GM18499 (cell line): Measurements from ENCODE around the gene MAP3K2.
"Not testable (repeated sequence)": the region's sequence is repeated elsewhere in the genome, so short reads cannot be mapped to it uniquely, and the experiment has no call there.

Source experiments
- ATAC-seq: cut with Tn5 transposase; IDR thresholded peaks from one replicate; pipeline ENCODE4 v1.9.1; 2021; ENCODE audit warnings: moderate number of reproducible peaks; ENCODE audit not compliant: insufficient read depth, unreplicated experiment

The MAP3K2 gene

GRCh38 chr2:127421116-127421800 is 33.5 kb upstream of the MAP3K2 start:
- no peak for ATAC-seq

- ATAC-seq = no peak
Measured at GRCh38 chr2:127420039-127420864, 32.5 kb upstream of the MAP3K2 start.

- ATAC-seq = no peak
Measured at GRCh38 chr2:127419448-127420038, 31.8 kb upstream of the MAP3K2 start.

GRCh38 chr2:127419112-127419430 is 31.3 kb upstream of the MAP3K2 start:
- no peak for ATAC-seq

GRCh38 chr2:127418300-127419111 is 30.7 kb upstream of the MAP3K2 start, which contains the start of gene PROC:
PROC (plus strand) TSS chr2:127418427; CDS start chr2:127419943, 1,516 bp downstream.
- no peak for ATAC-seq

- ATAC-seq = no peak
Measured at GRCh38 chr2:127417406-127417805, 29.6 kb upstream of the MAP3K2 start.

GRCh38 chr2:127416506-127417001 is 28.8 kb upstream of the MAP3K2 start:
- ATAC-seq = no peak

- peak; percentile 72 for ATAC-seq
Measured at GRCh38 chr2:127415593-127416505, 28.1 kb upstream of the MAP3K2 start.

GRCh38 chr2:127414638-127415592 is 27.1 kb upstream of the MAP3K2 start:
- no peak for ATAC-seq

- no peak for ATAC-seq
Measured at GRCh38 chr2:127413782-127414637, 26.2 kb upstream of the MAP3K2 start.

GRCh38 chr2:127413200-127413599 is 25.4 kb upstream of the MAP3K2 start:
- ATAC-seq = no peak

- no peak for ATAC-seq
Measured at GRCh38 chr2:127411653-127412369, 24.0 kb upstream of the MAP3K2 start.

- no peak for ATAC-seq
Measured at GRCh38 chr2:127410871-127411652, 23.3 kb upstream of the MAP3K2 start.

GRCh38 chr2:127409716-127410115 is 21.9 kb upstream of the MAP3K2 start:
- not testable (repeated sequence) for ATAC-seq

- no peak for ATAC-seq
Measured at GRCh38 chr2:127408807-127409099, 21.0 kb upstream of the MAP3K2 start.
